GM19438 (cell line): Measurements from ENCODE around the gene CIC.

Source experiments
- ATAC-seq: cut with Tn5 transposase; IDR thresholded peaks from one replicate; pipeline ENCODE4 v1.9.1; 2021; ENCODE audit warnings: low read depth; ENCODE audit not compliant: unreplicated experiment

CIC gene

GRCh38 chr19:42285988-42286348 lies 16.9 kb downstream of the CIC start:
- ATAC-seq = no peak

- ATAC-seq = no peak
Measured at GRCh38 chr19:42286349-42287016, 17.4 kb downstream of the CIC start.

GRCh38 chr19:42287017-42287826 lies 18.2 kb downstream of the CIC start:
- ATAC-seq = no peak

GRCh38 chr19:42287827-42288107 lies 18.7 kb downstream of the CIC start:
- no peak for ATAC-seq

DNA sequence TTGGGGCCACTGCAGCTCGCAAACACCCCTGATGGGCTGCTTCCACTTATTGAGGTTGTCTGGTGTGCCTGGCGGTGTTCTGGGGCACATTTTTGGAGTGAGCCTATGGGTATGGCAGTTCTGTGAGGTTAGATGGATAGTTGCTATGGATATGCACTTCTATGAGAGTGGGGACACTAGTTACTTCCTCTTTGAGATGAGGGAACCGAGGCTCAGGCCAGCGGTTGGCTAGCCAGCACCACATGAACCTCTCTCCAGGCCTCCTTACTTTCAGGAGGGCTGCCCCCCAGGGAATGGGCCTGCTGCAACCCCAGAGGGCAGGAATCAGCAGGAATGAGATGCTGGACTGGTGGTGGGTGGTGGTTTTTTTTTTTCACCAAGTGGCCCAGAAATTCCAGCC lies 19.3 kb downstream of the CIC start:
- no peak for ATAC-seq

GRCh38 chr19:42288881-42289555 lies 20.0 kb downstream of the CIC start:
- no peak for ATAC-seq

DNA sequence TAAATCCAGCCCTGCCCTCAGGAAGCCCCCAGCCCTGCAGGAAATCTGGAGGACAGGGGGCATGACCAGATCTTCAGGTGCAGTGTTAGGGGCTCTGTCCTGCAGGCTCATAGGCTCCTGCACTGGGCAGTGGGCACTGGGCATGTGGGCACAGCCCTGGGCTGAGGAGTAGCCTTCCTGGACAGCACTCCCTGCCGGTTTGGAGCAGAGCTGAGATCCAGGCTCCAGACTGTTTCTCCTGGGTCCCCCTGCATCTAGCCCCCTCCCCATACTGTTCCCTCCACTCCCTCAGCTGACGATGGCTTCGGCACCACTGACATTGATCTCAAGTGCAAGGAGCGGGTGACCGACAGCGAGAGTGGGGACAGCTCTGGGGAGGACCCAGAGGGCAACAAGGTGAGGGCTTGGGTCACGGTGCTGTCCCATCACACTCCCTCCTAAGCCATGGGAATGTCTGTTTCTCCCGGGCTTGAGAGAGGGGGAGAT lies 20.5 kb downstream of the CIC start:
- no peak for ATAC-seq

GRCh38 chr19:42290136-42290522 lies 21.1 kb downstream of the CIC start:
- ATAC-seq = no peak

DNA sequence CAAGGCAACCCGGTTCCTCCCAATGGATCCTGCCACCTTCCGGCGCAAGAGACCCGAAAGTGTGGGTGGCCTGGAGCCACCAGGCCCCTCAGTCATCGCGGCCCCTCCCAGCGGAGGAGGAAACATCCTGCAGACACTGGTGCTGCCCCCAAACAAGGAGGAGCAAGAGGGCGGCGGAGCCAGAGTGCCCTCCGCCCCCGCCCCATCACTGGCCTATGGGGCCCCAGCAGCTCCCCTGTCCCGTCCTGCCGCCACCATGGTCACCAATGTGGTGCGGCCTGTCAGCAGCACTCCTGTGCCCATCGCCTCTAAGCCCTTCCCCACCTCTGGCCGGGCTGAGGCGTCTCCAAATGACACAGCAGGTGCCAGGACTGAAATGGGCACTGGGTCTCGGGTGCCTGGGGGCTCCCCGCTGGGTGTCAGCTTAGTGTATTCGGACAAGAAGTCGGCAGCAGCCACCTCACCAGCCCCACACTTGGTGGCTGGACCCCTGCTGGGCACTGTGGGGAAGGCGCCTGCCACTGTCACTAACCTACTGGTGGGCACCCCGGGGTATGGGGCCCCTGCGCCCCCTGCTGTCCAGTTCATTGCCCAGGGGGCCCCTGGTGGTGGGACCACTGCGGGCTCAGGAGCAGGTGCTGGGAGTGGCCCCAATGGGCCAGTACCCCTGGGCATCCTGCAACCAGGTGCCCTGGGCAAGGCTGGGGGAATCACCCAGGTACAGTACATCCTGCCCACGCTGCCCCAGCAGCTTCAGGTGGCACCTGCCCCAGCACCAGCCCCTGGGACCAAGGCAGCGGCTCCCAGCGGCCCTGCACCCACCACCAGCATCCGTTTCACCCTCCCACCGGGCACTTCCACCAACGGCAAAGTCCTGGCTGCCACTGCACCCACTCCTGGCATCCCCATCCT lies 21.7 kb downstream of the CIC start:
- ATAC-seq = no peak

DNA sequence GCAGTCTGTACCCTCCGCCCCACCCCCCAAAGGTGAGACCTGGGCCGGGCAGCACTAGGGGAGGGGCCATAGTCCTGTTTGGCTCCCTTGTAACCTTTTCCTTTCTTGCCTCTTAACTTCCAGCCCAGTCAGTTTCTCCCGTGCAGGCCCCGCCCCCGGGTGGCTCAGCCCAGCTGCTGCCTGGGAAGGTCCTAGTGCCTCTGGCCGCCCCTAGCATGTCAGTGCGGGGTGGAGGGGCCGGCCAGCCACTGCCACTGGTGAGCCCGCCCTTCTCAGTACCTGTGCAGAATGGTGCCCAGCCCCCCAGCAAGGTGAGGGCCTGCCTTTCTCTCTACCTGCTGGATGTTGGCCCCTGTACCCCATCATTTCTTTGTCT lies 22.4 kb downstream of the CIC start:
- ATAC-seq = no peak

GRCh38 chr19:42292042-42292960 lies 23.2 kb downstream of the CIC start:
- no peak for ATAC-seq

DNA sequence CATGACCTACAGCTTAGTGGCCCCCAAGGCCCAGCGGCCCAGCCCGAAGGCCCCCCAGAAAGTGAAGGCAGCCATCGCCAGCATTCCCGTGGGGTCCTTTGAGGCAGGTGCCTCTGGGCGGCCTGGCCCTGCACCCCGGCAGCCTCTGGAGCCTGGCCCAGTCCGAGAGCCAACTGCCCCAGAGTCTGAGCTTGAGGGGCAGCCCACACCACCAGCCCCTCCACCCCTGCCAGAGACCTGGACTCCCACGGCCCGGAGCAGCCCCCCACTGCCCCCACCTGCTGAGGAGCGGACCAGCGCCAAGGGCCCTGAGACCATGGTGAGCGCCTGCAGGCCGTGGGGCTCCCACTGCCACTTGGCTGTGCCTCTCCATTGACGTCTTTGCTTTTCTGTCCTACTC lies 23.9 kb downstream of the CIC start:
- no peak for ATAC-seq

DNA sequence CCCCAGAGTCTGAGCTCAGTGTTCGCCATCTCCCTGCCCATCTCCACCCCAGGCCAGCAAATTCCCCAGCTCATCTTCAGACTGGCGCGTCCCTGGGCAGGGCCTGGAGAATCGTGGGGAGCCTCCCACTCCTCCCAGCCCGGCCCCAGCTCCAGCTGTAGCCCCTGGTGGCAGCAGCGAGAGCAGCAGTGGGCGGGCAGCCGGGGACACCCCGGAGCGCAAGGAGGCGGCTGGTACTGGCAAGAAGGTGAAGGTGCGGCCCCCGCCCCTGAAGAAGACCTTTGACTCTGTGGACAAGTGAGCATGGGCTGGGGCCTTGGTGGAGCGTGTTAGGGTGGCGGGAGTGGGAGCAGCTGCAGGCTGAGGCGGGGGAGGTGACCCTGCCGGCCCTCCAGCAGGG lies 24.5 kb downstream of the CIC start:
- no peak for ATAC-seq

GRCh38 chr19:42293948-42294347 lies 24.9 kb downstream of the CIC start:
- no peak for ATAC-seq

DNA sequence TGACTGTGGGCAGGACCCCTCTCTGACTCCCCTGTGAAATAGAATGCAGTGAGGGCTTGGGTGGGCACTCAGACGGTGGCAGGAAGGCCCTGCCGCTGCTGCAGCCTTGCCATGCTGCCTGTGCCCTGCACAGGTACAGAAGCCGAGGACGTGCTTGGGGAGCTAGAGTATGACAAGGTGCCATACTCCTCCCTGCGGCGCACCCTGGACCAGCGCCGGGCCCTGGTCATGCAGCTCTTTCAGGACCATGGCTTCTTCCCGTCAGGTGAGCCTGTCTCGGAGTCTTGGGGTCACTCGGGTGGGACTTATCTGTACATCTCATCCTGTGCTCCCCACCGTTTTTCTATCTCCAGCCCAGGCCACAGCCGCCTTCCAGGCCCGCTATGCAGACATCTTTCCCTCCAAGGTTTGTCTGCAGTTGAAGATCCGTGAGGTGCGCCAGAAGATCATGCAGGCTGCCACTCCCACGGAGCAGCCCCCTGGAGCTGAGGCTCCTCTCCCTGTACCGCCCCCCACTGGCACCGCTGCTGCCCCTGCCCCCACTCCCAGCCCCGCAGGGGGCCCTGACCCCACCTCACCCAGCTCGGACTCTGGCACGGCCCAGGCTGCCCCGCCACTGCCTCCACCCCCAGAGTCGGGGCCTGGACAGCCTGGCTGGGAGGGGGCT lies 25.6 kb downstream of the CIC start:
- ATAC-seq = no peak

- ATAC-seq = no peak
Measured at GRCh38 chr19:42295342-42295741, 26.3 kb downstream of the CIC start.

DNA sequence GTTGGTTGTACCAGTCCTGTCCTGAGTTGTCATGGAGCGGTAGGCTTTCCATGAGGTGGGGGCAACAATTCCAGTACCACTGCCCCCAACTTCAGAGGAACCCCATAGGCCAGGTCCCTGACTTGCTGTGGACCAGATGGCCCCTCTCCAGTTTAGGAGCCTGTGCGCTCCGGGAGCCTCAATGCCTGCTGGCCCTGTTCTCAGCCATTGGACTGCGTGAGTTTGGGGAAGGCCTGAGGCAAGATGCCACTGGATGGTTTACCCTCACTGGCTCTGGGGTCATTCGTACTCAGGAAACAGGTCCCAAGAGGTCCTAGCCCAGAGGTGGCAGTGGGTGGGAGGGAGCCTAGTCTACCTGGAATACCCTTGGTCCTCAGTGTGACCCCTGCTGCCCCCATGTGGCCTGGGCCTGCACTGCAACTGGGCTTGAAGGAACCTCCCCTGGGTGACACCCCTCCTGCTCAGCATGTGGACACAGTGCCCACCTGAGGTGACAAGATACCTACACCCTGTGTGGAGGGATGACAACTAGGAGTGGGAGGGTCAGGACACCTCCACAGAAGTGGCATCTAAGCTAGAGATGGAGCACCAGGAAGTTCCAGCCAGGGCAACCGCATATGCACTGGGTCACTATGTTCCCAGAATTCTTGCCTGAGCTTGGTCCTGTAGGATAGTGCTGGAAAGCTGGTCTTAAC lies 26.9 kb downstream of the CIC start:
- no peak for ATAC-seq

DNA sequence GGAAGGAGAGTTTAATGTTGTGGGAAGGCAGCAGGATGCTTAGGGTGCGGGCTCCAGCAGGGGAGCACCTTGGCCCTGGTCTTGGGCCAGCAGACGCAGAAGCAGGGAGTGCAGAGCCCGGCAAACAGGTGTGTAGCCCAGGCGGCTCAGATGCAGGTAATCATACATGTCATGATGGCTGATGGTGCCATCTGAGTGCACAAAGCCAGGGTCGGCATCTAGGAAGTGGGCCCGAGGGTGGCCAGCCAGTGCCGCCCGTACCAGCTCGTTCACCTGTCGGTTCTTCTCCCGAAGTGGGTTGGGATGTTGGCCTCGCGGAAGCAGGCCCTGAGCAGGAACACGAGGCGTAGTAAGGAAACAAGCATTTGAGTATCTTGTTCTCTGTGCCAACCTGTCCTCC lies 28.0 kb downstream of the CIC start:
- no peak for ATAC-seq
